Central memory CD4-positive, alpha-beta T cell (primary cell): Measurements from ENCODE around the gene CXCL9.
"Not testable (repeated sequence)": the region's sequence is repeated elsewhere in the genome, so short reads cannot be mapped to it uniquely, and the experiment has no call there.

Source experiments
- DNase-seq: peaks from one replicate; pipeline ENCODE4 v3.0.0; 2022

CXCL9 gene

DNA sequence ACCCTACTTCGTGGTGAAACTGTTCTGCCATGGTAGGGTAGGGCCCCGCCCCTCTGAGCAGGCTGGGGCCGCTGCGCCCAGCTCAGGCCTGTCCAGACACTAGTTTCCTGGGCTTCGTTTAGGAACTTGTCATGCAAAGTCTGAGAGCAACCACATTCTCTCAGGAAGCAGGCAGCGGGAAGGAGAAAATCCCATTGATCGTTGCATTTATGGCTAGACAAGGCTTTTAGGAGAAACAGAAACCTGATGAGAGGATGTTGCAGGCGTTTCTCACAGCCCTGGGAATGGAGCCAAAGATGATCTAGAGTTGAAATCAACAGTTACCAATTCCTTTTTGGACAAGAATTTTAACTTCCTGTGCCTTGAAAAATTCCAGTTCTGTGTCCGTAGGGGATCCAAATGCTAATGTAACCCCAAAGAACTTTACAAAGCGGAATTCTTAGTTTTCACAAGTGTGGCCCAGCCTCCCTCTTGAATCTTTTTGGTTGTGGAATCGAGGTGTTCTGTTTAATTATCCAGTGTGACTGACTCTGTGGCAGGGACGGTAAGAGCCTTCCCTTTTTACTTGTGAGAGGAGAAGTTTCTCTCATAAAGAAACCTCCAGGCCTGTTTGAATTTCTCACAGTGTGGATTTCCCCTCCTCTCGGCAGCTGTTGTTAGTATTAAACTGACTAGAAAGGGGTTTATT is 4.5 kb upstream of the CXCL9 start:
- DNase-seq, result no peak

DNA sequence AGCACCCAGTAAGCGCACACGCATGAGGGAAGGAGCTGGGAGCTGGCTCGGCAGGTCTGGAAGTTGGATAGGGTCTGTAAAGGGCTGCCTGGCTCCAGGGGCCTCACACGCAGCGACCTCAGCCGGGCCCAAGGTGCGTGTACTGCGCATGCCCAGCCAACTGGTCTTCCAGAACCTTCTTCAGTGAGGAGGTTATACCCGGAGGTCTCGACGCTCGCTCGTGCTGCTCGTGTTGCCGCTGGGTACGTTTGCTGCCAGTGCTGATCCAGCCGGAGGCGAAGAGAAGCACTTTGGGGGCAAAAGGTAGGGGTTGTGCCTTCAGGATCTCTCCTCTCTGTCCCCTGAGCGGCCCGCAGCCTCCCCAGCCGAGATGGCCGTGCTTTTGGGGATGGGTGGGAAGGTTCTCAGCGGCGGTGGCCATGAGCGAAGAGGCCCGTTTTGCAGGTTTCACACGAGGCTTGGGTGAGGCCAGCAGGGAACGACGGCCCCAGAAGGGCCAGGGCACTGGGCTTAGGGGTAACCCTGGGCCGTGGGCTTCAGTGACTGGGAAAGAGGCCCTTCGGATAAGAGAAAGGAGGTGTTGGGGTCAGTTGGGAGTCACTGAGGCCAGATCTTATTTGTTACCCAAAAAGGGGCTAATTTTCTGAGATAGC is 3.8 kb upstream of the CXCL9 start:
- no peak for DNase-seq

DNA sequence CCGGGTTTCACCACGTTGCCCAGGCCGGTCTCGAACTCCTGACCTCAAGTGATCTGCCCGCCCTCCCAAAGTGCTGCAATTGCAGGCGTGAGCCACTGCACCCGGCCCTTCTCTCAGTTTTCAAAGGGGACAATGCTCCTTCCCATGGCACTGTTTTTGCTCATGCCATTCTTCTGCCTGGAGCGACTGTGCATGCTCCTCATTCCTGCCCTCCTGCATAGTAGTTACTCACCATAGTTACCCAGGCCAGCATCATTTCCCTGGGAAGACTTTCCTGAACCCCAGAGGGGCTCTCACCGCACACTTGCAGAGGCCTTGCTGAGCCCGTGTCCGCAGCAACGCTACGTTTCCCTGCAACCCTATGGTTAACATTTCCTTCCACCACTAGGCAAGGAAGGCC is 3.3 kb upstream of the CXCL9 start:
- DNase-seq, result no peak

DNA sequence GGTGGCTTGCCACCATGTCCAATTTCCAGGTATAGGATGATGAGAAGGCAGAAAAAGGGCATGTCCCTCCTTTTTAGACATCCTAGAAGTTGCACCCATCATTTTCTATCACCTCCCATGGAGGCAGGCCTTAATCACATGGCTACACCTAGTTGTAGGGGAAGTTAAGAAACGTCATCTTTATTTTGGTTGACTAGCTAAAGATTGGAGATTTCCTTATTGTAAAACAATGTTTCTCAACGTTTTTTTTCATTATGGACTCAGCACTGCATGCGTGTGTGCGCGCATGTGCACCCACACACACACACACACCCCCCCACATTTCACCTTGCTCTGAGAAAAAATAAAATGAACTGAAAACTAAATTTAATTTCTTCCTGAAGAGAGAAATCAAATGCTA is 2.0 kb upstream of the CXCL9 start:
- DNase-seq, result no peak

DNA sequence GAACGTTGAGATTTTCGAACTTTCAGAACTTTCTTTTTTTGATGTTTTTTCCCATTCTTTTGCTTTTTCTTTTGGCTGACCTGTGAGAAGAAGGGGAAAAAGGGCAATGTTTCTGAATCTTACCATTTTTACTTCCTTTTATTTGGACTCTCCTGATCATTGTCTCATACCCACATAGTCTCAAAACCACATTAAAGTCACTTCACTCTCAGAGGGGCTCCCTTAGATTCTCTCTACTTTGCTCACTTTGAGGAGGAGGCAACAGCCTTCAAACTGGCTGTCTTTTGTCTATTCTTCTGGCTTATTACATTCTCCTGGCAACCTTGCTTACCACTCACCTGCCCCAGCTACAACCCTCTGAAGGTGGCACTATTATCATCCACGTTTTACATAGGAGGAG is 3.7 kb downstream of the CXCL9 start:
- DNase-seq, result no peak

DNA sequence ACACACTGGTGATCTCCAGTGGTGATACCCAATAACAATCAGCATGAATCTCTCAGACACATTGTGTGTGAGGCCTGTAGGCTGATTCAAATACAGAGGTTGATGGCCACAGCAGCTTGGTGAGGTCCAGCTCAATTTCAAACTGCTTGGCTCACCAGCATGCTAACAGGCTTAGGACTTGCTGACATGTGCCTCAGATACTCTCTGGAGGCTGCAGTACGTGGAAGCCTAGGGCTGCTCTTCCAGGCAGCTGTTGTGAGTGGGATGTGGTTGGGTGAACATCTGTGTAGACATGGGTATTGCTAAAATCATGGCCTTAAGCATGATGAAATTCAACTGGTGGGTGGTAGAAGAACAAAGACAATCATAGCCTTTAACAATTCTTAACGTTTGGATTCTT is 4.3 kb downstream of the CXCL9 start:
- no peak for DNase-seq

DNA sequence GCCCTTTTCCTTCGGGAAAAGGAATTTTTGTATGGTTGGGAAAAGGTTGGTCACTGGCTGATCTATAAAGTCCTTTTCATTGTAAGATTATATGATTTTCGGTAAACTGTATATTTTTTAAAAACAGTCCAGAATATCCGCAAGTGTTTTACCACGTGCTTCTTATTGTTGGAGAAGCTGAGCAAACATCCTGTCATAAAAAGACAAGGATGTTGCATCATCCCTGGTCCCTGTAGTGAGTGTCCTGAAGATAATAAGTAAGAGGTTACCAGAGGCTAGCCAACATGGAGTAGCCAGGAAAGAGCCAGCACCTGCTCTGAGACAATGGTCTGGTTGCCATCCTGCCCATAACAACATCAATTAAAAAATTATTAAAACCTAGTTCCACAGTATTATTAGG is 5.1 kb downstream of the CXCL9 start:
- no peak for DNase-seq

DNA sequence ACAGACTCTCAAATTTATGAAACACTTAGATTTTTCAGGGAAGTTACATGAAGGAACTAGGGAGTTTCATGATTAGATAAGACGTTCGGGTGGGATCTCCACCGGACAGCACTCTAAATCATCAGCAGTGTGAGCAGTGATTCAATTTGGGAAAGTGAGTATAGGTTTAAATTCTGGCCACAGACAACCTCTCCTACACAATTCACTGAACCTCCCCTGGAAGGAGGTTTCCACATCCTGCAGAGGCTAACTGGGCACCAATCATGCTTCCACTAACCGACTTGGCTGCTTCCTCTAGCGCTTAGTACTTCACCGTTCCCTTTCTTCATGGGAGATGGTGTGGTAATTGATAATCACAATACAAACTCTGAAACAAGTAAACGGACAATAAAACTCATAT is 5.6 kb downstream of the CXCL9 start:
- no peak for DNase-seq

DNA sequence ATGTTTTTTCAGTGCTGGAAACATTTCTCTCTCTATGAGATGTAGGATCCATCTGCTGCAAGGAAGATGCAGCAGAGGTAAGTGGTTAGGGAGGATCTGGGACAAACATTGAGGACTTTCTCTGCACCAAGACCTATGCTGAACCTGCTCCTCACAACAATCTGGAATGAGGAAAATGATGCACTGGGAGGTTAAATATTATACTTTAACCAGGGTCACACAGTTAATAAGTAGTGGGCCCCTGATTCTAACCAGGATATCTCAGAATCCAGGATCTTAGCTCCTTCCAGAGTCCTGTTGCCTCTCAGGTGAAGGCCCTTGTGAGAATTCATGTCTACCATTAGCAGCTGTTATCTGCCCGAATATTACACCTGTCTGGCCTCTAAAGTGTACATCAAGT is 7.0 kb downstream of the CXCL9 start:
- no peak for DNase-seq

DNA sequence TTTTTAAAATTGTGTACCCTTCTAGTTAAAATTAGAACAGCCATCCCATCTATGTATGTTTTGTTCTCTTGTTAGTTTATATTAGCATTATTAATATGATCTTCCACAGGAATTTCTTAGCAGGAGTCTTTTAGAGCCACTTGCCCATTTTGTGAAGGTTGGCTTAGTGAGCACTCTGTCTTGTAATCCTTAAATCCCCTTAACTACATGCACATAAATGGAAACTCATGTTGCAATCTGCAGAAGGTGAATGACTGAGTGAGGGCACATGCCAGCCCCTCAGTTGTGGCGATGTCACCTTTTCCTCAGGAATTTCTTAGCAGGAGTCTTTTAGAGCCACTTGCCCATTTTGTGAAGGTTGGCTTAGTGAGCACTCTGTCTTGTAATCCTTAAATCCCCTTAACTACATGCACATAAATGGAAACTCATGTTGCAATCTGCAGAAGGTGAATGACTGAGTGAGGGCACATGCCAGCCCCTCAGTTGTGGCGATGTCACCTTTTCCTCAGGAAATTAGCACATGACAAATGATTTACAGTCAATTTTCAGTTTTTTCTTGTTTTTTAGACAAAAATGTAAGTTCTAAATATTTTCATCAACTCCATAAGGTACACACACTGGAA is 8.7 kb downstream of the CXCL9 start:
- DNase-seq, result not testable (repeated sequence)

DNA sequence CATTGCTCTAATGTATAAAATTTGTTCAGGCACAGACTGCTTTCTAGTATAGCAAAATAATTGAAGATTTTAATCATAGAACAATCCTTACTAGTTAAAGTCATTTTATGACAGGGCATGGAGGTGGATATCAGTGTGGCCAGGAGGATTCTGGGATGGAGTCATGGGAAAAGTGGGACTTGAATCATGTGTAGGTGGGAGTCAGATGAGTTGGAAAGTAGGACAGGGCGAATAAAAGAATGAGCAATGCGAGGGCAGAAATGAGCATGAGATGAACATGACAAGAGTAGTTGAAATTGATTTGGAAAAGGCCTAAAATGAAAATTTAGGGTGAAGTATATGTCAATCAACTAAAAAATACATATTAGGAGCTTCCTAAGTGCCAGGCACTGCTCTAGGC is 9.4 kb downstream of the CXCL9 start:
- DNase-seq, result no peak

DNA sequence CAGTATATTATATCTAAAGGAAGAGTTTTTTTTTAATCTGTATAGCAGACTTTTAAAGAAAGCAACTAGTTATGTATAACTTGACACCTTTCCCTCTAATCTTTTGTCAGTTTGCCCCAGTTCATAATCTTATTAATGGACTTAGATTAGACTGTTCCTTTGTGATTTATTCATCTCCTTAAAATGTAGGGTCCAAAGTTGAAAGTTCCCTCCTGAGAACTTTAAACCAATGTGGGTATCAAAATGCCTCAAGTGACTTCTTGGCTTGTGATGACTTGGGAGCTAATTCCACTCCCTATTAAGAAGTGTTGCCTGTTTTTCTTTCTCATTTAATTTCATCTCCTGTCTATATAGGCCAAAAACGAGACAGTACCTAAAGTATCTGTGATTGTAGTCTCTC is 10.2 kb downstream of the CXCL9 start:
- no peak for DNase-seq

DNA sequence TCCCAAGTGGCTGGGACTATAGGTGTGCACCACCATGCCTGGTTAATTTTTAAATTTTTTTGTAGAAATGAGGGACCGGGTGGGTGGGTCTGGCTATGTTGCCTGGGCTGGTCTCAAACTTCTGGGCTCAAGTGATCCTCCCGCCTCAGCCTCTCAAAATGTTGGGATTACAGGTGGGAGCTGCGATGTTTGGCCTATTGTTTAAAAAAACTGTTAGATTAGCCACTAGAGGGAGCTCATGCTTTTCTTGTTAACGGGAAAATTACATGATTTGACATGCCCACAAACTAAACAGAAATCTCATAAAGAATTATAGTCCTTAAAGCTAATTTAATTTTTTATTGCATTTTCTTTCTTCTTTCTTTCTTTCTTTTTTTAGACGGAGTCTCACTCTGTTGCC is 11.6 kb downstream of the CXCL9 start:
- peak; percentile 39 for DNase-seq

DNA sequence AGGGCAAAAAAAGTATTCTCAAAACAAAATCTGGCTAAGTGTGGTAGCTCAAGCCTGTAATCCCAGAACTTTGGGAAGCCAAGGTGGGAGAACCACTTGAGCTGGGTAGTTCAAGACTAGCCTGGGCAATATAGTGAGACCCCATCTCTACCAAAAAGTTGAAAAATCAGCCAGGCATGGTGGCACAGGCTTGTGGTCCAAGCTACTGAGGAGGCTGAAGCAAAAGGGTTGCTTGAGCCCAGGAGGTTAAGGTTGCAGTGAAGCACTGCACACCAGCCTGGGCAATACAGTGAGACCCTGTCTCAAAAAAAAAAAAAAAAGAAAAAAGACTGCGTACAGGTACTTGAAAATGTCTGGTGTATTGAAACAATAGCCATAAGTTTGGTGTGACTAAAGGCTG is 14.8 kb downstream of the CXCL9 start:
- DNase-seq, result no peak

DNA sequence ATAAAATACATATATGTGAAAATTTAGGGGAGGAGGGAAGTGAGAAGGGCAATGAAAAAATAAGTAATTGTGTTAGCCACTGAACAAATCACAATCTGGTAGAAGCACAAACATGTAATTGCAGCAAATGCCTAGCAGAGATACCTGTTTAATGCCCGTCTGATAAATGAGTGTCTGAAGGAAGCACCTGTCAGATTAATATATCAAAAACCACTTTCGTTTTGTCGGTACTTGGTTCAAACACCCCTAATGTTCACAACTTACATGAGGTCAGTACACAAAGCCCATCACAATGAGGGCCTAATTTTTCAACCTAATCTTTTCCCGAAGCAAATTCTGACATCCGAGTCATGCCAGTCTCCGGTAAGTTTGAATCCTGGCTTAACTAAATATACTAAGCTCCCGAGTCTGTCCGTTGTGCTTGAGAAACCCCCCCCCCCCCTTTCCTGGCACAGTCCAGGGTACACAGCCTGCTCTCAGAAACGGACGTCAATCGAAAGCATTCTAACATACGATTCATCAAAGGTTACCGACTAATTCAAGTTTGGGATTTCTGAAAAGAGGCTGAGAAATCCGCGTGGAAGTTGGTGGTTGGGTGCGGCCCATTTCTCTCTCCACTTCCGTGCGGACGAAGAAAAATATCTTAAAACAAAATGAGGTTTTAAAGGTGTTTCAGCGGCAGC is 17.3 kb downstream of the CXCL9 start:
- peak; percentile 4 for DNase-seq

DNA sequence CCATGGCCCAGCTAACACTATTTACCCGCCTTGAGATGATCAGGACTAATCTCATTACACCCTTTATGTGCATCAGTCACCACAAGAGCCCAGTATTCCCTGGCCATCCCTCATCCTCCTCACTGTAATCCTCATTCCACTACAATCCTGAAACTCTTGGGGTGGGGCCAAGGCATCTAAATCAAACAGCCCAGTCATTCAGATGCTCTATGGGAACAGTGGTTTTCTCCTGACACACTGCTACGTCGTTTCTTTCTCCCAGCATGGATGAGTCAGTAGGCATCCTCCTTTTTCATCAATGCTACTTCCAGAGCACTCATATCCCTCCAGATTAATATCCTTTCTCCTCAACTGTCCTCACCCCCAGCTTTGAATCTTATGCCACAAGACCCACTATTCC is 22.2 kb downstream of the CXCL9 start:
- no peak for DNase-seq

DNA sequence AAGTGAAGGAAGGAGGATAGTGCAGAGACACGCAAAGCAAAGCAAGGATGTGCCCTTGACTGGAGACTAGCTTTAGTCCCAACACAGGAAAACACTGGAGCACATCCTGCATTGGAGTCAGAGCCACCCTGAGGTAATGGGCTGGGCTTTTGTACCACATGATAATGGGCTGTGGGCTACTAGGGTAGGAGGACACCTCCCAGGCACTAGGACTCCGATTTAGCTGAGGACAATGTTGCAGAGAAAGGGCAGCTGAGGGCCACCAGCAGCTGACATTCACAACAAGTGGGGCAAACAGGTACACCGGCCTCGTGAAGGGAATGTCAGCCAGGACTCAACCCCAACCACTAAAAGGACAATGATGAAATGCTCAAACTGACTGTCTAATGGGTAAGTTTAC is 26.7 kb downstream of the CXCL9 start:
- no peak for DNase-seq

DNA sequence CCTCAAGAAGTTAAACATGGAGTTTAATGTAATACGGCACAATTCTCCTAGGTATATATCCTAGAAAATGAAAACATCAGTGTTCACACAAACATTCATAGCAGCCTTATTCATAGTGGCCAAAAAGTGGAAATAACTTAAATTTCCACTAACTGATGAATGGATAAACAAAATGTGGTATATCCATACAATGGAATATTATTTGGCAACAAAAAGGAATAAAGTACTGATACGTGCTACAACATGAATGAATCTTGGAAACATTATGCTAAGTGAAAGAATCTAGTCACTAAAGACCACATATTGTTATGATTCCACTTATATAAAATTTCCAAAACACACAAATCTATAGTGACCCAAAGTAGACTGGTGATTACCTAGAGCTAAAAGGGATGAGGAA is 31.1 kb downstream of the CXCL9 start:
- no peak for DNase-seq

DNA sequence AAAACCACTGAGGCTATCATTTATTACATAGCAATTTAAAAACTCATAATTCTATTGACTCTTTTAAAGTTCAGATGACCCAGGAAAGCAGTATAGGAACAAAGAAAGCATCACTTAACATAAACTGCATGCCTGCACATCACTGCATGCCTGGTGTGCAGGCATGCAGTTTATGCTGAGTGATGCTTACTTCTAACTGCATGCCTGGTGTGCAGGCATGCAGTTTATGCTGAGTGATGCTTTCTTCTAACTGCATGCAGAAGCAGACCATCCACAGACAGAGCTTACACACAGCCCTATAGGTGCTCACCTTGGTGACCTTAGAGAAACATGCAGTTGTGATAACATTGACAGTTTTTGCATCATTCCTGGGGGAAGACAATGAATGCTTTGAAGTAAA is 33.5 kb downstream of the CXCL9 start:
- no peak for DNase-seq

DNA sequence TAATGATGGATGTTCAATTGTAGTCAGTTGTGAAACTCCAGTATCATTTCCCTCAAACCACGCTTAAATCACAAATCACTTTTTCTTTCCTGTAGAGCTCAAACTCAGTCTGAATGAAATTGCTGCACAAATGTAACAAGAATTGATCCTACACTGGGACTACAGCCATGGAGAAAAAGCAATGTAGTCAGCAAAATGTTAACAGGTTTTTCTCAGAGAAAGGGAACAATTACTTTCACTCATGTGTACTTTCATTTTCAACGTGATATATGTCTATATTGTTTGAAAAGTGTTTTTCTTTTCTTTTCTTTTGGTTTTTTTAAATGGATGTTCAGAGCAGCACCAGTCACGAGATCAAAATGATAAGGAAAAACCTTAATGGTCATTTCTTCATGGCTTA is 39.2 kb downstream of the CXCL9 start:
- no peak for DNase-seq

DNA sequence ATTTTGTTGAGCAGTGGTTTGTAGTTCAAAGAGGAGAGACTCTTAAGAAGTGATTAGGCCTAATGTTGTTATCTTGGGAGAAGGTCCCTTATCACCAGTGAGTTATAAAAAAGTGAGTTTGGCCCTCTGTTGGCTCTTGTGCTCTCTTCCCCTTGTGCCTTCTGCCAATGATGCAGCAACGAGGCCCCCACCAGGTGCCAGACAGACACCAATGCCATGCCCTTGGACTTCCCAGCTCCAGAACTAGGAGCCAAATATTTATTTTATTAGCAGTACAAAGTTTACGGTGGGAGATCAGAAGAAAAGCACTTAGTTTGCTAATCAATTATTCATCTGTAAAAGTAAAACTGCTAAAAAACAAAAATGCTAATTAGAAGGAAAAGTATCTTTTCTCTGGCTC is 43.8 kb downstream of the CXCL9 start:
- no peak for DNase-seq

DNA sequence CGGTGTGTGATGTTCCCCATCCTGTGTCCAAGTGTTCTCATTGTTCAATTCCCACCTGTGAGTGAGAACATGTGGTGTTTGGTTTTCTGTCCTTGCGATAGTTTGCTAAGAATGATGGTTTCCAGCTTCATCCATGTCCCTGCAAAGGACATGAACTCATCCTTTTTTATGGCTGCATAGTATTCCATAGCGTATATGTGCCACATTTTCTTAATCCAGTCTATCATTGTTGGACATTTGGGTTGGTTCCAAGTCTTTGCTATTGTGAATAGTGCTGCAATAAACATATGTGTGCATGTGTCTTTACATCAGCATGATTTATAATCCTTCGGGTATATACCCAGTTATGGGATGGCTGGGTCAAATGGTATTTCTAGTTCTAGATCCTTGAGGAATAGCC is 45.2 kb downstream of the CXCL9 start:
- DNase-seq, result not testable (repeated sequence)

DNA sequence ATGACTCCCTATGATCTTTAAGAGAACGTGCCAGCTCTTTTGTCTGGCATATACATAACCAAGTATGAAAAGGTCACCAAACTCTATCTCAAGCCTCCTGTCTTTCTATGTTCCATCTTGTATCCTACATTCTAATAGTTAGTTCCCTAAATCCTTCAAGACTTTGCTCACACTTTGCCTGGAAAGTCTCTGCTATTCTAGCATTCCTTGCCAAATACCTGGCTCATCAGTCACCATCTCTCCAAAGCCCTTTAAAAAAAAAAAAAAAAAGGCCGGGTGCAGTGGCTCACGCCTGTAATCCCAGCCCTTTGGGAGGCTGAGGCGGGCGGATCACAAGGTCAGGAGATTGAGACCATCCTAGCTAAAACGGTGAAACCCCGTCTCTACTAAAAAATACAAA is 48.8 kb downstream of the CXCL9 start:
- DNase-seq, result not testable (repeated sequence)

DNA sequence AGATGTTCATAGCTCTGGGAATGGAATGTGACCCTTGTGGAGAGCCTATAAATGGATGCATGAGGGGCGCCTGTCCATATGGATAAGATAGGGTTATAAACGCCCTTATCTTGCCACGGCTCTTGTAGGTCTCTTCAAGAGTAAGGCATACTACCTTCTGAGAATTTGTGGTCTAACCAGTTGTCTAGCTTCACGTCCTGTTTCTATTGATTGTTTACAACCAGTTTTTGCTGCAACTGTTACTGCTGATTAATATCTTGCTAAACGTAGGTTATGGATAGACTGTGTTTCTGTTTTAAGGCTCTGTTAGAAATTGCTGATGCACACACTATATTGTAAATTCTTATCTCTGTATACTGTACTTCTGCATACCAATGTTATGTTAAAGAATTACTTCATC is 52.5 kb downstream of the CXCL9 start:
- not testable (repeated sequence) for DNase-seq
